Vagina (tissue), 2 donors: ENCODE results near the gene TMEM219. TPM values are rescaled to one million over a fixed set of nuclear protein-coding genes. Genes with fewer than 3 reads are reported as not detected.
"Not testable (repeated sequence)": the region's sequence is repeated elsewhere in the genome, so short reads cannot be mapped to it uniquely, and the experiment has no call there.

ENCODE experiments used
- DNase-seq, 2 donors: peaks; one replicate each; pipeline ENCODE4 v3.0.0-alpha.2; 2017; ENCODE audit errors: extremely low spot score in 2 of 2
- H3K27ac ChIP-seq: fragments of 200-600 bp; sonication (generic); one replicate; pipeline ENCODE4 v1.5.1; 2019
- H3K27me3 ChIP-seq: fragments of 200-600 bp; sonication (generic); one replicate; pipeline ENCODE4 v1.5.1; 2019
- H3K36me3 ChIP-seq, 2 donors: fragments of 200-600 bp; sonication (generic); one replicate each; pipeline ENCODE4 v1.5.1; 2017 to 2019
- H3K4me1 ChIP-seq: fragments of 200-600 bp; sonication (generic); one replicate; pipeline ENCODE4 v1.5.1; 2019
- H3K4me3 ChIP-seq, 2 donors: fragments of 200-600 bp; sonication (generic); 1 replicate in 1 of 2; 2 replicates in 1 of 2; pipeline ENCODE4 v1.5.1; 2016 to 2019
- H3K9me3 ChIP-seq: fragments of 200-600 bp; sonication (generic); one replicate; pipeline ENCODE4 v1.5.1; 2019
- CTCF ChIP-seq, 3 experiments: fragments of 450-650 bp in 2 of 3; fragments of 200-600 bp in 1 of 3; sonication (generic) in 1 of 3; IDR thresholded peaks; one replicate each; pipeline ENCODE4 v1.5.1; 2017 to 2019; ENCODE audit warnings: antibody characterized with exemption in 3 of 3, mild to moderate bottlenecking in 2 of 3, moderate library complexity in 2 of 3
- POLR2A ChIP-seq, 2 donors: fragments of 450-650 bp; IDR thresholded peaks; one replicate each; pipeline ENCODE4 v1.6.1; 2017; ENCODE audit warnings: antibody characterized with exemption in 2 of 2, mild to moderate bottlenecking in 2 of 2, moderate library complexity in 2 of 2
- POLR2AphosphoS5 ChIP-seq, 2 donors: sonication (generic); formaldehyde crosslinking; IDR thresholded peaks; one replicate each; pipeline ENCODE4 v1.9.0; 2017; ENCODE audit warnings: antibody characterized with exemption in 2 of 2, mild to moderate bottlenecking in 2 of 2, low read depth in 1 of 2; ENCODE audit not compliant: insufficient read depth in 1 of 2
- intact Hi-C: fragments of 100-400 bp; cut with DNase I; formaldehyde crosslinking; loops from one replicate; pipeline ENCODE4 v1.15.1; 2023
- total RNA-seq: library from RNA; depleted of rRNA; stranded (reverse); fragments of >200 nt; gene quantifications from one replicate; pipeline ENCODE4 v1.2.3, GENCODE V29; 2016

TMEM219 gene
- total RNA-seq, 1 donor from 2014 or later, result 85.7 TPM

GRCh38 chr16:29925105-29925756 lies 36.6 kb upstream of the TMEM219 start:
- Histone ChIP-seq H3K27me3 (no peaks in the 10 kb centered on the region), H3K36me3 (peaks cover 0 to 25% of the 10 kb centered on the region in 2 donors), H3K4me3 (peak overlapping the region; percentile 84 to 88), H3K27ac (peak overlapping the region; percentile 83), H3K9me3 (no peaks in the 10 kb centered on the region), H3K4me1 (peaks cover 31% of the 10 kb centered on the region)
- TF ChIP-seq CTCF (IDR thresholded peaks at IDR 0.05) (no peak), POLR2AphosphoS5 (IDR thresholded peaks at IDR 0.05; ENCODE audit: insufficient read depth in 1 of 2, low read depth in 1 of 2) (no peak), POLR2A (IDR thresholded peaks at IDR 0.05) (no peak)
- no peak for DNase-seq
- intact Hi-C loops, result loop anchor here (10.0 kb wide), 1 partner anchor 80 kb away; no protein-coding TSS in a partner anchor

GRCh38 chr16:29925781-29926710 lies 35.8 kb upstream of the TMEM219 start, which contains the start of gene KCTD13:
Gene KCTD13, minus strand, starts transcription at chr16:29926226. Its CDS starts 193 bp downstream, at chr16:29926033.
- H3K27ac ChIP-seq, result peak within 1 kb of the TSS; percentile 83
- peaks cover 0 to 17% of the 10 kb centered on the region in 2 donors for H3K36me3 ChIP-seq
- no peaks in the 10 kb centered on the region for H3K9me3 ChIP-seq
- peak within 1 kb of the TSS; percentile 84 to 88 for H3K4me3 ChIP-seq
- peak; percentile 91 to 98 for TF ChIP-seq POLR2AphosphoS5 (IDR thresholded peaks at IDR 0.05; ENCODE audit: insufficient read depth in 1 of 2, low read depth in 1 of 2)
- peak in 1 of 2 donors; percentile 92 for TF ChIP-seq POLR2A (IDR thresholded peaks at IDR 0.05)
- no peak for TF ChIP-seq CTCF (IDR thresholded peaks at IDR 0.05)
- H3K4me1 ChIP-seq, result peaks cover 31% of the 10 kb centered on the region
- DNase-seq, result no peak
- intact Hi-C loops, result loop anchor here (10.0 kb wide), 1 partner anchor 79 kb away; no protein-coding TSS in a partner anchor
- no peaks in the 10 kb centered on the region for H3K27me3 ChIP-seq

- Histone ChIP-seq H3K27ac (peak overlapping the region; percentile 83), H3K27me3 (no peaks in the 10 kb centered on the region), H3K36me3 (peaks cover 0 to 14% of the 10 kb centered on the region in 2 donors), H3K9me3 (no peaks in the 10 kb centered on the region), H3K4me3 (peak overlapping the region; percentile 84 to 88), H3K4me1 (peaks cover 31% of the 10 kb centered on the region)
- no peak for TF ChIP-seq POLR2AphosphoS5 (IDR thresholded peaks at IDR 0.05; ENCODE audit: insufficient read depth in 1 of 2, low read depth in 1 of 2)
- no peak for TF ChIP-seq POLR2A (IDR thresholded peaks at IDR 0.05)
- no peak for TF ChIP-seq CTCF (IDR thresholded peaks at IDR 0.05)
- DNase-seq, result no peak
- intact Hi-C loops, result loop anchor here (10.0 kb wide), 1 partner anchor 78 kb away; no protein-coding TSS in a partner anchor
Observed at GRCh38 chr16:29926711-29927052, 35.2 kb upstream of the TMEM219 start.

- peaks cover 0 to 8% of the 10 kb centered on the region in 2 donors for H3K36me3 ChIP-seq
- no peaks in the 10 kb centered on the region for H3K9me3 ChIP-seq
- H3K27ac ChIP-seq, result peak overlapping the region; percentile 83
- intact Hi-C loops, result loop anchor here (10.0 kb wide), 1 partner anchor 78 kb away; no protein-coding TSS in a partner anchor
- H3K27me3 ChIP-seq, result no peaks in the 10 kb centered on the region
- DNase-seq, result no peak
- peak overlapping the region; percentile 84 to 88 for H3K4me3 ChIP-seq
- no peak for TF ChIP-seq POLR2AphosphoS5 (IDR thresholded peaks at IDR 0.05; ENCODE audit: insufficient read depth in 1 of 2, low read depth in 1 of 2)
- TF ChIP-seq POLR2A (IDR thresholded peaks at IDR 0.05), result no peak
- TF ChIP-seq CTCF (IDR thresholded peaks at IDR 0.05), result no peak
- H3K4me1 ChIP-seq, result peaks cover 31% of the 10 kb centered on the region
Observed at GRCh38 chr16:29927070-29927905, 34.6 kb upstream of the TMEM219 start.

GRCh38 chr16:29931750-29932149 lies 30.1 kb upstream of the TMEM219 start:
- H3K27me3 ChIP-seq, H3K4me3 ChIP-seq, H3K9me3 ChIP-seq, DNase-seq, intact Hi-C loops, H3K36me3 ChIP-seq, H3K27ac ChIP-seq, H3K4me1 ChIP-seq: not testable (repeated sequence)
